ENCODE data around the gene CCN2.
"Not testable (repeated sequence)": the region's sequence is repeated elsewhere in the genome, so short reads cannot be mapped to it uniquely, and the experiment has no call there.

CCN2 gene

GRCh38 chr6:131909408-131910218, 41.6 kb downstream of the CCN2 start:
- DNase-seq (ENCODE audit: low spot score), result no peak

- DNase-seq (ENCODE audit: low spot score), result not testable (repeated sequence)
Measured at GRCh38 chr6:131908787-131909186, 42.4 kb downstream of the CCN2 start.

GRCh38 chr6:131903734-131904133, 47.4 kb downstream of the CCN2 start:
- not testable (repeated sequence) for DNase-seq (ENCODE audit: low spot score)

GRCh38 chr6:131901326-131901873, 49.8 kb downstream of the CCN2 start:
- not testable (repeated sequence) for DNase-seq (ENCODE audit: low spot score)

GRCh38 chr6:131900231-131900630, 50.9 kb downstream of the CCN2 start:
- DNase-seq (ENCODE audit: low spot score), result no peak

- DNase-seq (ENCODE audit: low spot score), result no peak
Measured at GRCh38 chr6:131898718-131899117, 52.5 kb downstream of the CCN2 start.
